Suprapubic skin (tissue), 4 donors: ENCODE data around the gene MYH6.

Experiments
- EP300 ChIP-seq: sonication (generic); formaldehyde crosslinking; IDR thresholded peaks from one replicate; pipeline ENCODE4 v1.6.1; 2017; ENCODE audit warnings: antibody characterized with exemption
- POLR2A ChIP-seq, 2 donors: fragments of 450-650 bp; IDR thresholded peaks; one replicate each; pipeline ENCODE4 v1.6.1; 2017; ENCODE audit warnings: antibody characterized with exemption in 2 of 2, mild to moderate bottlenecking in 2 of 2, moderate library complexity in 2 of 2
- POLR2AphosphoS5 ChIP-seq, 3 donors: sonication (generic); formaldehyde crosslinking; IDR thresholded peaks; one replicate each; pipeline ENCODE4 v1.6.1; 2017; ENCODE audit warnings: antibody characterized with exemption in 3 of 3
- TF ChIP-seq, protein P1 (sequence below), 2 donors: fragments of 200-600 bp in 1 of 2; fragments of 450-650 bp in 1 of 2; sonication (generic) in 1 of 2; IDR thresholded peaks; one replicate each; pipeline ENCODE4 v1.5.1; 2016 to 2019; ENCODE audit warnings: antibody characterized with exemption in 2 of 2, mild to moderate bottlenecking in 1 of 2, moderate library complexity in 1 of 2

DNA sequence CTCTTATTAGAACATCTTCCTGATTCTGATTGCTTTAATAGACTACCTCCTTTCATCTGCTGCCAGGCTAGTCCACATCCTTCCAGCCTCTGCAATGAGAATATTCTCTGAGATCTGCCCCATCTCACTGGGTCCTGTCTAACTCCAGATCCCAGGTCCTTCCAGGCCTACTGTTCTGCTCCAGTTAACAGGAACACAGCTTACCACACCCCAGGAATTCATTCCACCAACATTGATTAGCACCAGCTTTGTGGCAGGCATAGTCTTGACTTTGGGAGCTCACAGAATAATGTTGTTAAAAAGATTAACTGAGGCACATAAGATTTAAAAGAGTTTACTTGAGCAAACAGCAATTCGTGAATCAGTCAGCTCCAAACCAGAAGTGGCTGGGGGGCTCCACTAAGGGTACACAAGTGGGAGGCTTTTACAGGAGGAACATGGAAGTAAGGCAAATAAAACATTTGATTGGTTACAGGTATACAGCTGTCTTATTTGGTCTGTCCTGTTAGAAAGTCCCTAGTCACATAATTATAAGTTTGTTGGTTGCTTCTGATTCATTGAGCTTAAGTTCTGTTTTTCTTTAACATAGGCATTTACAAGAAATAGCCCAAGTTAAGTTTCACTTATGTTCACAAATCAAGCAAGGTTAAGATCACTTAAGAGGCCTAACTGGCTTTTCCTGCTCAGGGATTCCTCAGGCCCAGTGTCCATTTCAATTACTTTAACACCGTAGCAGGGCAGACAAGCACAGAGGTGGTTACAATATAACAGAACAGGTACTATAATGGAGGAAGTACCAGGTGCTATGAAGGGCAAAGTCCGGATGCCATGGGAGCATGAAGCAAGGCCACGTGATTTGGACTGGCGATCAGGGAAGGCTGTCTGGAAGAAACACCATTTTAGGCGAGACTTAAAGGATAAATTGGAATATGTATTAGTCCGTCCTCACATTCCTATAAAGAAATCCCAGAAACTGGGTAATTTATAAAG lies 39.6 kb upstream of the MYH6 start:
- TF ChIP-seq, protein P1, sequence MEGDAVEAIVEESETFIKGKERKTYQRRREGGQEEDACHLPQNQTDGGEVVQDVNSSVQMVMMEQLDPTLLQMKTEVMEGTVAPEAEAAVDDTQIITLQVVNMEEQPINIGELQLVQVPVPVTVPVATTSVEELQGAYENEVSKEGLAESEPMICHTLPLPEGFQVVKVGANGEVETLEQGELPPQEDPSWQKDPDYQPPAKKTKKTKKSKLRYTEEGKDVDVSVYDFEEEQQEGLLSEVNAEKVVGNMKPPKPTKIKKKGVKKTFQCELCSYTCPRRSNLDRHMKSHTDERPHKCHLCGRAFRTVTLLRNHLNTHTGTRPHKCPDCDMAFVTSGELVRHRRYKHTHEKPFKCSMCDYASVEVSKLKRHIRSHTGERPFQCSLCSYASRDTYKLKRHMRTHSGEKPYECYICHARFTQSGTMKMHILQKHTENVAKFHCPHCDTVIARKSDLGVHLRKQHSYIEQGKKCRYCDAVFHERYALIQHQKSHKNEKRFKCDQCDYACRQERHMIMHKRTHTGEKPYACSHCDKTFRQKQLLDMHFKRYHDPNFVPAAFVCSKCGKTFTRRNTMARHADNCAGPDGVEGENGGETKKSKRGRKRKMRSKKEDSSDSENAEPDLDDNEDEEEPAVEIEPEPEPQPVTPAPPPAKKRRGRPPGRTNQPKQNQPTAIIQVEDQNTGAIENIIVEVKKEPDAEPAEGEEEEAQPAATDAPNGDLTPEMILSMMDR (IDR thresholded peaks at IDR 0.05): no peak
- TF ChIP-seq EP300: no peak
- TF ChIP-seq POLR2A (IDR thresholded peaks at IDR 0.05): no peak
- TF ChIP-seq POLR2AphosphoS5 (IDR thresholded peaks at IDR 0.05): no peak
